HEK293T (cell line): ENCODE data around the gene DAO.

ENCODE experiments used
- BHLHE40 ChIP-seq: fragments of 450-650 bp; IDR thresholded peaks from 2 replicates; pipeline ENCODE4 v1.6.1; 2016; ENCODE audit warnings: mild to moderate bottlenecking, moderate library complexity, borderline replicate concordance
- ELF4 ChIP-seq: fragments of 450-650 bp; IDR thresholded peaks from 2 replicates; pipeline ENCODE4 v1.6.1; 2017; ENCODE audit warnings: antibody characterized with exemption
- FOXA1 ChIP-seq: fragments of 450-650 bp; IDR thresholded peaks from 2 replicates; pipeline ENCODE4 v1.6.1; 2016; ENCODE audit warnings: mild to moderate bottlenecking
- FOXK2 ChIP-seq: fragments of 450-650 bp; IDR thresholded peaks from 2 replicates; pipeline ENCODE4 v1.6.1; 2016; ENCODE audit warnings: mild to moderate bottlenecking
- FOXM1 ChIP-seq: fragments of 450-650 bp; IDR thresholded peaks from 2 replicates; pipeline ENCODE4 v1.6.1; 2017; ENCODE audit warnings: mild to moderate bottlenecking, borderline replicate concordance
- HDGF ChIP-seq: fragments of 450-650 bp; IDR thresholded peaks from 2 replicates; pipeline ENCODE4 v1.6.1; 2017; ENCODE audit warnings: antibody characterized with exemption, borderline replicate concordance
- SUZ12 ChIP-seq: fragments of 450-650 bp; IDR thresholded peaks from 2 replicates; pipeline ENCODE4 v1.6.1; 2016; ENCODE audit warnings: mild to moderate bottlenecking
- ZNF384 ChIP-seq: fragments of 450-650 bp; IDR thresholded peaks from 2 replicates; pipeline ENCODE4 v1.6.1; 2016
- TF ChIP-seq, protein P1 (sequence below): fragments of 450-650 bp; IDR thresholded peaks from 2 replicates; pipeline ENCODE4 v1.6.1; 2016

DNA sequence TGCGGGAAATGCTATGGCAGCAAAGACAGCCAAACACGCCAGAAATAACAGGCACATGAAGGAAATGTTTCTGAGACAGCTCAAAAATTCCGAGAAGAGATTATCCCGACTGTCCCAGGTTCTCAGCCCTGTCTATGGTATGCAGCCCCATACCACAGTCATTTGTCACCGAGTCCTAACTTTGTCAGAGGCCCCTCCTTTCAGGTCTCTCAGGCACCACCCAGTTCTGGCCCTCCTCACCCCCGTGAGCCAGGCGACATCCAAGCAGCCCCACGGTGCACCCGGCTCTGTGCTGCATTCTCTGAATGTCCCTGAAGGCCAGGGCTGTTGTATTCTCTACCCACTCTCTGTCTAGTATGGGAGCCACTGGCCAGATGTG, 46.5 kb upstream of the DAO start:
- TF ChIP-seq ELF4, result no peak
- no peak for TF ChIP-seq BHLHE40
- TF ChIP-seq HDGF, result no peak
- TF ChIP-seq FOXK2, result no peak
- TF ChIP-seq, protein P1, sequence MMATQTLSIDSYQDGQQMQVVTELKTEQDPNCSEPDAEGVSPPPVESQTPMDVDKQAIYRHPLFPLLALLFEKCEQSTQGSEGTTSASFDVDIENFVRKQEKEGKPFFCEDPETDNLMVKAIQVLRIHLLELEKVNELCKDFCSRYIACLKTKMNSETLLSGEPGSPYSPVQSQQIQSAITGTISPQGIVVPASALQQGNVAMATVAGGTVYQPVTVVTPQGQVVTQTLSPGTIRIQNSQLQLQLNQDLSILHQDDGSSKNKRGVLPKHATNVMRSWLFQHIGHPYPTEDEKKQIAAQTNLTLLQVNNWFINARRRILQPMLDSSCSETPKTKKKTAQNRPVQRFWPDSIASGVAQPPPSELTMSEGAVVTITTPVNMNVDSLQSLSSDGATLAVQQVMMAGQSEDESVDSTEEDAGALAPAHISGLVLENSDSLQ, result no peak
- no peak for TF ChIP-seq ZNF384
- no peak for TF ChIP-seq FOXA1
- TF ChIP-seq SUZ12, result no peak
- TF ChIP-seq FOXM1, result no peak
